GM18951 (cell line): Measurements from ENCODE around the gene AUTS2.

ENCODE experiments used
- POLR2A ChIP-seq: IDR thresholded peaks from 4 replicates; pipeline ENCODE4 v1.6.1; 2011; ENCODE audit warnings: mild to moderate bottlenecking; ENCODE audit not compliant: insufficient read length, insufficient read depth; ENCODE audit errors: extremely low read depth
- in situ Hi-C: fragments of 300-500 bp; cut with MboI; formaldehyde crosslinking; loops from one replicate; pipeline ENCODE4 v1.12.0; 2022; ENCODE audit warnings: low sequenced_read_pairs, mixed read lengths, inconsistent platforms; ENCODE audit not compliant: unreplicated experiment

Gene AUTS2

GRCh38 chr7:69825113-69825972, 227.1 kb downstream of the AUTS2 start:
- no peak for TF ChIP-seq POLR2A
- in situ Hi-C loops, result no loop called here

GRCh38 chr7:69826283-69826682, 228.0 kb downstream of the AUTS2 start:
- no peak for TF ChIP-seq POLR2A
- in situ Hi-C loops, result no loop called here

GRCh38 chr7:69827140-69827539, 228.9 kb downstream of the AUTS2 start:
- no peak for TF ChIP-seq POLR2A
- in situ Hi-C loops, result no loop called here

- in situ Hi-C loops, result no loop called here
These were observed 229.3 kb downstream of the AUTS2 start for GRCh38 chr7:69827558-69827957.

GRCh38 chr7:69832356-69832755, 234.1 kb downstream of the AUTS2 start:
- TF ChIP-seq POLR2A, result no peak
- in situ Hi-C loops, result no loop called here

More at GRCh38 chr7:69827558-69827957, 229.3 kb downstream of the AUTS2 start:
- TF ChIP-seq POLR2A, result no peak

GRCh38 chr7:69833964-69834363, 235.7 kb downstream of the AUTS2 start:
- TF ChIP-seq POLR2A, result no peak
- in situ Hi-C loops, result no loop called here

GRCh38 chr7:69836702-69837101, 238.4 kb downstream of the AUTS2 start:
- in situ Hi-C loops, result no loop called here
- no peak for TF ChIP-seq POLR2A

- TF ChIP-seq POLR2A, result no peak
- in situ Hi-C loops, result no loop called here
These were observed 239.3 kb downstream of the AUTS2 start for GRCh38 chr7:69837387-69838068.

- in situ Hi-C loops, result no loop called here
- no peak for TF ChIP-seq POLR2A
These were observed 241.5 kb downstream of the AUTS2 start for GRCh38 chr7:69839782-69840181.

GRCh38 chr7:69840248-69840647, 242.0 kb downstream of the AUTS2 start:
- TF ChIP-seq POLR2A, result no peak
- in situ Hi-C loops, result no loop called here

- in situ Hi-C loops, result no loop called here
- no peak for TF ChIP-seq POLR2A
These were observed 245.4 kb downstream of the AUTS2 start for GRCh38 chr7:69843653-69844052.

GRCh38 chr7:69844264-69844868, 246.1 kb downstream of the AUTS2 start:
- TF ChIP-seq POLR2A, result no peak
- in situ Hi-C loops, result no loop called here

- in situ Hi-C loops, result no loop called here
- TF ChIP-seq POLR2A, result no peak
These were observed 247.6 kb downstream of the AUTS2 start for GRCh38 chr7:69845721-69846495.
